ENCODE data around the gene CAPZB.

Gene CAPZB

GRCh38 chr1:19328486-19328885, 156.9 kb downstream of the CAPZB start:
- TF ChIP-seq, protein P1, sequence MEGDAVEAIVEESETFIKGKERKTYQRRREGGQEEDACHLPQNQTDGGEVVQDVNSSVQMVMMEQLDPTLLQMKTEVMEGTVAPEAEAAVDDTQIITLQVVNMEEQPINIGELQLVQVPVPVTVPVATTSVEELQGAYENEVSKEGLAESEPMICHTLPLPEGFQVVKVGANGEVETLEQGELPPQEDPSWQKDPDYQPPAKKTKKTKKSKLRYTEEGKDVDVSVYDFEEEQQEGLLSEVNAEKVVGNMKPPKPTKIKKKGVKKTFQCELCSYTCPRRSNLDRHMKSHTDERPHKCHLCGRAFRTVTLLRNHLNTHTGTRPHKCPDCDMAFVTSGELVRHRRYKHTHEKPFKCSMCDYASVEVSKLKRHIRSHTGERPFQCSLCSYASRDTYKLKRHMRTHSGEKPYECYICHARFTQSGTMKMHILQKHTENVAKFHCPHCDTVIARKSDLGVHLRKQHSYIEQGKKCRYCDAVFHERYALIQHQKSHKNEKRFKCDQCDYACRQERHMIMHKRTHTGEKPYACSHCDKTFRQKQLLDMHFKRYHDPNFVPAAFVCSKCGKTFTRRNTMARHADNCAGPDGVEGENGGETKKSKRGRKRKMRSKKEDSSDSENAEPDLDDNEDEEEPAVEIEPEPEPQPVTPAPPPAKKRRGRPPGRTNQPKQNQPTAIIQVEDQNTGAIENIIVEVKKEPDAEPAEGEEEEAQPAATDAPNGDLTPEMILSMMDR (IDR thresholded peaks at IDR 0.05; ENCODE audit: extremely low read depth, insufficient read depth, missing control alignments), result no peak
- no peak for DNase-seq (ENCODE audit: low spot score)
- in situ Hi-C loops (cut with MboI; ENCODE audit: low pct_unique_long_range_greater_than_20kb, low sequenced_read_pairs, unreplicated experiment), result no loop called here

- in situ Hi-C loops (cut with MboI; ENCODE audit: low pct_unique_long_range_greater_than_20kb, low sequenced_read_pairs, unreplicated experiment), result no loop called here
- no peak for DNase-seq (ENCODE audit: low spot score)
- TF ChIP-seq, protein P1 (IDR thresholded peaks at IDR 0.05; ENCODE audit: extremely low read depth, insufficient read depth, missing control alignments), result no peak
Observed at GRCh38 chr1:19327736-19328135, 157.6 kb downstream of the CAPZB start.

DNA sequence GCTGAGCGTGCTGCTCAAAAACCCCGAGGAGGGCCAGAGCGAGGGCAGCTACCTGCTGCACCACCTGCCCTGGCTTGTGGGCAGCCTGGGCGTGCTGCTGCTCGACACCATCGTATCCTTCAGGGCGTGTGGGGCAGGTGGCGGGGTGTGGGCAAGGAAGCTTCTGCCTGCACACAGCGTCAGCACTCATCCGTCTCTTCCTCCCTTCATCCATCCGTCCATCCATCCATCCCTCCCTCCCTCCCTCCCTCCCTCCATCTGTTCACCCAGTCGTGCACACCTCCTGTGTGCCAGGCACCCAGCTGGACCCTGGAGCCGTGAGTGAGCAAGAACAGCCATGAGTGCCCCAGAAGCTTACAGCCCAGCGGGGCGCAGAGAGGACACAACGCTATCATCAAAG, 158.0 kb downstream of the CAPZB start:
- DNase-seq (ENCODE audit: low spot score), result no peak
- in situ Hi-C loops (cut with MboI; ENCODE audit: low pct_unique_long_range_greater_than_20kb, low sequenced_read_pairs, unreplicated experiment), result no loop called here
- TF ChIP-seq, protein P1 (IDR thresholded peaks at IDR 0.05; ENCODE audit: extremely low read depth, insufficient read depth, missing control alignments), result no peak

DNA sequence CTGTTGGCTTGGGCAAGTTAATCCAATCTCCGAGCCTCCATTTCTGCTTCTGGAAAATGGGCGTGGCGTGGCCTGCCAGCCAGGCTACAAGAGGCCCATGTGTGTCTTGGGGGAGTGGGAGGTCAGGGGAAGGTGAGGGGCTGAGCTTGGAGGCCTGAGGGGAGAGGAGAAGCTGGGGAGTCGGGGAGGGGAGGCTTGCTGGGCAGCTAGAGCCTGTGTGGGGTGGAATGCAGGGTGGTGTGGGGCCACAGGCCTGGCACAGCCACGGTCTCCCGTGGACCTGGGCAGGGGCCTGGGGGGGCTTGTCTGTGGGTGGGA, 158.6 kb downstream of the CAPZB start:
- no peak for DNase-seq (ENCODE audit: low spot score)
- in situ Hi-C loops (cut with MboI; ENCODE audit: low pct_unique_long_range_greater_than_20kb, low sequenced_read_pairs, unreplicated experiment), result no loop called here
- TF ChIP-seq, protein P1 (IDR thresholded peaks at IDR 0.05; ENCODE audit: extremely low read depth, insufficient read depth, missing control alignments), result no peak

GRCh38 chr1:19325958-19326747, 159.2 kb downstream of the CAPZB start:
- TF ChIP-seq, protein P1 (IDR thresholded peaks at IDR 0.05; ENCODE audit: extremely low read depth, insufficient read depth, missing control alignments), result no peak
- in situ Hi-C loops (cut with MboI; ENCODE audit: low pct_unique_long_range_greater_than_20kb, low sequenced_read_pairs, unreplicated experiment), result no loop called here

GRCh38 chr1:19325368-19325957, 159.9 kb downstream of the CAPZB start:
- DNase-seq (ENCODE audit: low spot score), result no peak
- TF ChIP-seq, protein P1 (IDR thresholded peaks at IDR 0.05; ENCODE audit: extremely low read depth, insufficient read depth, missing control alignments), result no peak
- in situ Hi-C loops (cut with MboI; ENCODE audit: low pct_unique_long_range_greater_than_20kb, low sequenced_read_pairs, unreplicated experiment), result no loop called here

More at GRCh38 chr1:19325958-19326747, 159.2 kb downstream of the CAPZB start:
- no peak for DNase-seq (ENCODE audit: low spot score)

All from GM13977 (cell line).